HG03354 (cell line): Measurements from ENCODE around the gene LZTR1.

Experiments
- ATAC-seq: cut with Tn5 transposase; IDR thresholded peaks from one replicate; pipeline ENCODE4 v1.9.1; 2021; ENCODE audit warnings: mild to moderate bottlenecking; ENCODE audit not compliant: unreplicated experiment, poor library complexity, severe bottlenecking

LZTR1 gene

DNA sequence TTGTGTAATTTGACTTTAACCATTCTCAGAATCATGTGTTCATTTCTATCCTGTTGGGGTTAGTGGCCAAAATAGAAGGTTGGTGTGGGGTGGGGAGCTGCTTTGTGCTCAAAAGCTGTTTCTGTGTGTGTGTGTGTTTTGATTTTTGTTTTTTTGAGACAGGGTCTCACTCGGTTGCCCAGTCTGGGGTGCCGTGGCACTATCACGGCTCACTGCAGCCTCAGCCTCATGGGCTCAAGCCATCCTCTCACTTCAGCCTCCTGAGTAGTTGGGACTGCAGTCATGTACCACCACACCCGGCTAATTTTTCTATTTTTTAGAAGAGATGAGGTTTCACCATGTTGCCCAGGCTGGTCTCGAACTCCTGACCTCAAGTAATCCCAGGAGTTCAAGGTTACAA is 33.1 kb upstream of the LZTR1 start:
- no peak for ATAC-seq

DNA sequence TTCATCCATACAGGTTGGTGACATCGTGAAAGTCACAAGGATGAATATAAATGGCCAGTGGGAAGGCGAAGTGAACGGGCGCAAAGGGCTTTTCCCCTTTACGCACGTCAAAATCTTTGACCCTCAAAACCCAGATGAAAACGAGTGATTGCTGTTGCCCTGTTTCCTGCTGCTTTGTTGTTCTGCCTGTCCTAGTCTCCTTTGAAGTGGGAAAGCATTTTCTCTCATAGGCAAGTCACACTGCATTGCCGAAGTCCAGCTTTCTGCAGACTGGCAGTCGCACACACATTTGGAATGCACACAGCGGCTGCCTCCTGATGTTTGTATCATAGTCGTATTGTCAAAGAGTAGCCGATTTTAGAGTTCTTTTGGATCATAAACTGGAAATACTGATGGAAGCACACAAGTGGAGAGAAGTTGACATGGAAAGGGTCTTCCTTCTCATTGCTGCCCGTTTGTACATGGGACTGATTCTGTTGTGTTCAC is 32.4 kb upstream of the LZTR1 start:
- ATAC-seq: no peak

DNA sequence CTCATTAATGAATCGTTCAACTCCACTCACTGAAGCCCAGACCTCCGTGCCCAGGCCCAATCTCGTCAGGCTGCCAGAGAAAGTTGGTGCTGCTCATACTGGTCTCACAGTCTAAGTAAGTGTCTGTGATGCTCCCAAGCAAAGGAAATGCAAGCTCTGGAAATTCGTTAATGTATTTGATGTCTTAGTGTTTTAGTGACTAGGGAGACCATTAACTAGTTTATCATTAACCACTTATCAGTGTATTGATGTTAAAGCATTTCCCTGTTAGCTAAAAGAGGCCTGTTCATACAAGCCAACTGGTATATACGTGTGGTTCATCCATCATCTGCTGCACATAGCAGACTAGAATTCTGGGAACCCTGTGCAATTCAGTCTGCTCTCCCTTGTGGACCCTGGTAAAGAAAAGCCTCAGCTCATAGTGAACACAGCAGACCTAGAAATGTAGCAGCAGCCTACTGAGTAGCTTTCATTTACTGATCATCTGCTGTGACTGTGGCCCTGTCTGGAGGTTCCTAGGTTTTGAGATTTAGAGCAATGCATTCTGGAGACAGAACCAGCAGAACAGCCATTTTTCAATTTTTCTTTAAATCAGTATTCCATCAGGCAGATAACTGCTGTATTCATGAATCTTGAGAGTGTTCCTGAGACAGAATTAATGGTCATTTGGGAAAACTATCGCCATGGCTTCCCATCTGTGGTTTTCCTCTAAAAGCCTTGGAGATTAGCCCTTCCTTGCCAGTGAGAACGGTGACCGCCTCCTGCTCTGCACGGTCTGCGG is 30.8 kb upstream of the LZTR1 start:
- no peak for ATAC-seq

DNA sequence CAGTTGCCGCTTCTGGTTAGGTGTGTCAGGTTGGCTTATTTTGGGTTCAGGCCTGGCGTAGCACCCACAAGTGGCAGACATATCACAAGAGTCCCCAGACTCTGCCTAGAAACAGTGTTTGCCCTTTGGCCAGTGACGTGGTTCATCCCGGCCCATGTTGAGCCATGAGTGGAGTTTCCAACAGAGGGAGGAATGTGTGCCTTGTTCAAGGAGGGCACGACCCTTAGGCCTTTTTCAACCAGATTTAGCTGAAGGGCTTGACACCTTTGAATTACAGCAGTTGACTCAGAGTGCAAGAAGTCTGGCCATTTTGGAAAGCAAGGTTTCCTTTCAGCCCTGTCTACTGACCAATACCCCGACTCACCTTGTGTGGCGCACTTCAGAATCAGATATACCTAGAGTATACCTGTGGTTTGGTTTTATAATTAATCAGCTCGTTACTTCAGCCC is 30.1 kb upstream of the LZTR1 start:
- no peak for ATAC-seq

DNA sequence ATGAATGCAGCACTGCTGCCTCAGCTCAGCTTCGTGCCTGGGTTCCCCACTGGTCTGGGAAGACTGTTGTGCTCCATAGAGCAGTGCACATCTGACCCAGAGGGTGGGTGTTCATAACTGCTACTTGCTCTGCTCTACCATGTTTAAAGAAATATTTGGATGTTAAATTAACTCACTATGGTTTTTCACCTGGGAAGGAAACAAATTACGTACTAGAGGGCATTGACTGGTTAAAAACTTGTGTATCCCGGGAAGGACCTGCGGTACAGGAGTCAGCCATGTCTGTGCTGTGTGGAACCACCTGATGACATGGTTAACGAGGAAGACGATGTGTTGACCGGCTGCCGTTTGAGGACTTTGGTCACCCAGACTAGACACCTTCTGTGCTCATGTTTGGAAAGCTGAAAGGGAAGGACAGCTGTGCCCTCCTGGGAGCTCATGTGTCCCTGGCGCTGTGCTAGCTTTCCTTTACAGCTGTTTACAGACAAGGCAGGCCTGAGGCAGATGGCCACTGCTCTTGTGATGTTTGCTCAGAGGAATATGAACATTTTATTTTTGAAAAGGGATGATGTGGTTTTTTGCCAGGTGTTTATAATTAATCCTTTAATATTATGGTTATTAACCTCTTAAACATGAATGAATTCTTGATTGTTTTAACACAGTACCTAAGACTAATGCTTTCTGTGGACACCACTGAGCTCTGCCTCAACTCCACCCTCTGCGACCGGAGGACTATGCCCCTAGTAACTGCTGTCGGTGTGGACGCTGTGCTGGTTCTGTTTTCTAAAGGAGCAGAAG is 29.4 kb upstream of the LZTR1 start:
- no peak for ATAC-seq

DNA sequence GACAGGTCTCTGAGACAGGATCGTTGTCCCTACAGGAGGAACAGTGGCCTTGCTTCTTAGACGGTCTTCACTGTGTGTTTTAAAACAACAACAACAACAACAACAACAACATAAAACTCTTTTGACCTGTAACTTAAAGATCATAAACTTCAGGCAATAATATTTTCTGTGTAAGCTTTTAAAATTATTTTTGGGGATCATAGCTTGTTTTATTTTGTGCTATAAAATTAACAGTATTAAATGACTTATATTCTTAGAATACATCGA is 28.8 kb upstream of the LZTR1 start:
- no peak for ATAC-seq

DNA sequence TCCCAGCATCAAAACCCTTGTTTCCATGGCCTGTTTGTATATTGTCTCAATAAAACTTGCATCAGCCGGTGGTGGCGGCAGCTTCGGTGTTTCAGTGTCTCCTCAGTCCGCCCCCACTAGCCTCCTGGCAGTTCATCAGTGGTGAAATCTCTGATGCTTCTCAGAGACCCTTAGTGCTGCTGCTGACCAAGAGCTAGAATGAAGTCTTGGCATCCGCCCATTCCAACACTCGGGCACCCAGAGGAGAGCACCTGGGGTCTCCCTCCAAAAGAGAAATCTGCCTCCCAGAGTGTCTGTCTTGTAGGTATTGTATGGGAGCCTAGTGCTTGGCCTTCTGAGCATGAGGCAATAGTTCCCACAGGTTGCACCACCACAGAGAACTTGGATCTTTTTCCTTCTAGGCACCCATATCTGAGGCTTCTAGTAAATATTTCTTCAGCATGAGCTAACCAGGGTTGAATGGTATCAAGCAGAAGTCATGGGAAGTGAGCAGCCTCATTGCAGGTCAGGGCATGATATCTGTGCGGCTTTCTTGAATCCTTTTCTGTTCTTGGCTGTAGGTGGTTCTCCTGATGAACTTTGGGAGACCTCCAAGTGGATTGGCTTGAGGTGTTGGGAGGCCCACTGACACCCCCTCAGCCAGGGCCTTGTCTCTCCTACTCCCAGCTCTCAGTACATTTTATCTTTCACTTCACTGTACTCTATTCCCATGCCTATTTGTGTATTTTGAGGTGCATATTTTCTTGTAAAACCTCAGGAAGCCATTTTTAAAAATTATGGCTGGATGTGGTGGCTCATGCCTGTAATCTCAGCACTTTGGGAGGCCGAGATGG is 28.2 kb upstream of the LZTR1 start:
- no peak for ATAC-seq

DNA sequence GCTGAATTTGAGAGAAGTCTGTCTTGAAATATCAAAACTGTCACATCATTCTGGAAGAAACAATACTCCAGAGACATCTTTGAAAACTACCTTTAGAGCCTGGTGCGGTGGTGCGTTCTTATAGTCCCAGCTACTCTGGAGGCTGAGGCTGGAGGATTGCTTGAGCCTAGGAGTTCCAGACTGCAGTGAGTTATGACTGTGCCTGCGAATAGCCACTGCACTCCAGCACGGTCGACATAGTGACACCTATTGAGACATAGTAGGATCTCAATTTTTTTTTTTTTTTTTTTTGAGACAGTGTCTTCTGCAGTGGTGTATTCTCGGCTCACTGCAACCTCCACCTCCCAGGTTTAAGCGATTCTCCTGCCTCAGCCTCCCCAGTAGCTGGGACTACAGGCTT is 26.5 kb upstream of the LZTR1 start:
- ATAC-seq: no peak

DNA sequence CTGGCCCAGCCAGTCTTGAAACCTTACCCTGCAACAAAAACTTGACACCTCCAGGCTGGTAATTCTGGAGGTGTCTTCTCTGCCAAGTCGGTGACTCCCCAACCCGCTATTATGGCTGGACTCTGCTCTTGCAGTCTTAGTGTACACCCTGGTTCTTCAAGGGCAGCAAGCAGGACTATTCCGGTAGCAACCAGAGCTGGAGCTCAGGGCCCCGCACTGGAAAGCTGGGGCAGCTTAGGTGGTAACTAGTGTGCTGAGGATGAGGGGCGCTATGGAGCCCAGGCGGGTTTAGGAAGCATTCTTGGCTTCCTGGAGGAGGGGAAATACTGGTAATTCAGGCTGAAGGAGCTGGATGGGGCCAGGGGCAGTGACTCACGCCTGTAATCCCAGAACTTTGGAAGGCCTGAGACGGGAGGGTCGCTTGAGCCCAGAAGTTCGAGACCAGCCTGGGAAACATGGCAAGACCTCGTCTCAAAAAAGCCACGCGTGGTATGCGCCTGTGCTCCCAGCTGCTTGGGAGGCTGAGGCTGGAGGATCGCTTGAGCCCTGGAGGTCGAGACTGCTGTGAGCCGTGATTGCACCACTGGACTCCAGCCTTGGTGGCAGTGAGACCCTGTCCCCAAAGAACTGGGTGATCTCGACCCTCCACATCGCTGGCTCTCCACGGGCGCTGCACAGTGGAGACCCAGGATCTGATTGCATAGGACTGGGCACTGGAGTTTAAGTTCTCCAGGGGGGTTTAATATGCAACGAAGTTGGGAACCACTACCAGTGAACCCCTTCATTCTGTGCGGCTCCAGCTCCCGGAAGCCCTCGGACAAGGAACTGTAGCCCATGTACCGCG is 25.6 kb upstream of the LZTR1 start:
- no peak for ATAC-seq

- no peak for ATAC-seq
Measured at GRCh38 chr22:20957102-20957682, 24.9 kb upstream of the LZTR1 start.

DNA sequence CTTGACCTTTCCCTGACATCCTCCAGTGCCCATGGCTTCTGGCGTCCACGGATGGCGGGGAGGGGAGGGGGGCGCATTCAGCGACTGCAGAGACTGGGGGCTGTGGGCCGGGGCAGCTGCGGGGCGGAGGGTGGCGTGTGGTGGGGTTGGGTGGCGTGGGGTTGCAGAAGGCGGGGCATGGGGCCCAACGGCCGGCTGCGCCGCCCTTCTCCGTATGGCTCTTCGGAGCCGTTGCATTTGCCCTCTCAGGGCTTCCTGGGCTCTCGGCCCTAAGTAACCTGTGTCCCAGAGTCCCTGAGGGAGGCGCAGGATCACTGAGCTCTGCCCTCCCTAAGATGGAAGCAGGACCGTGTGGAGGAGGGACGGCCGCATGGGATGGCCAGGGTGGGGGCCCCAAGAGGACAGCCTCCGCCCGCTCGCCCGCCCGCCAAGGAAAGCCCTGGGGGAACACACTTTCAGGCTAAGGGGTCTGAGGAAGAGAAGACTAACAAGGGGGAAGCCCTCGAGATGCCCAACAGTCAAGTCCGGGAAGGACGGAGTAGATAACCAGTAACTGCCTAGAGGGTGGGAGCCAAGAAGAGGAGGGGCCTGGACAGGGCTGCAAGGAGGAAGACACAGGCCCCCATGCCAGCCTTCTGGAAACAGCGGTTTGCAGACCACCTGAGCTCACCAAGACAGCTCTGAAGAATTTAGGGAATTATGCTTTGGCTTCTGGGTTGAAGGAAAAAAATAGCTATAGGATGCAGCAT is 24.2 kb upstream of the LZTR1 start:
- ATAC-seq: no peak

DNA sequence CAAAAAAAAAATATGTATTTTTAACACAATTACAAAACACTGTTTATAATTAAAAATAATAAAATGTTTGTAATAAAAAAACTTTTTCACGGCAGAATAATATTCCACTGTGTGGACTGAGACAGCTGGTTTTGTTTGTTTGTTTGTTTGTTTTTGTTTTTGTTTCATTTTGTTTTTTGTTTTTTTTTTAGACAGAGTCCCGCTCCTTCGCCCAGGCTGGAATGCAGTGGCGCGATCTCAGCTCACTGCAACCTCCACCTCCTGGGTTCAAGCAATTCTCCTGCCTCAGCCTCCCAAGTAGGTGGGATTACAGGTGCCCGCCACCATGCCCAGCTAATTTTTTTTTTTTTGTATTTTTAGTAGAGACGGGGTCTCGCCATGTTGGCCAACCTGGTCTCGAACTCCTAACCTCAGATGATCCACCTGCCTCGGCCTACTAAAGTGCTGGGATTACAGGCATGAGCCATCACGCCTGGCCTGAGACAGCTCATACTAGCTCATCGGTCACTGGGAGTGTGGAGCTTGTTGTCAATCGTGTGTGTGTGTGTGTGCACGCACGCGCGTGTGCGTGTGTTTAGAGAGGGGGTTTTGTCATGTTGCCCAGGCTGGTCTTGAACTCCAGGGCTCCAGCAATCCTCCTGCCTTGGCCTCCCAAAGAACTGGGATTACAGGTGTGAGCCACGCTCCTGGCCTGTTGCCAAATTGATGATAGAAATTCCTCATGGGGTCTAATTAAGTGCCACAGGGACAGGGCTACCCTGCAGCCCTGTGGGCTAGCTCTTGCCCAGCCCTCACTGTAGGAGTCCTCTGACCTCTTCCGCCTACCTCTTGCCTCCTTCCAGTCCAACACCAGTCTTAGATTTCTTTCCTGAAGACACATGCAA is 22.3 kb upstream of the LZTR1 start:
- ATAC-seq: no peak

DNA sequence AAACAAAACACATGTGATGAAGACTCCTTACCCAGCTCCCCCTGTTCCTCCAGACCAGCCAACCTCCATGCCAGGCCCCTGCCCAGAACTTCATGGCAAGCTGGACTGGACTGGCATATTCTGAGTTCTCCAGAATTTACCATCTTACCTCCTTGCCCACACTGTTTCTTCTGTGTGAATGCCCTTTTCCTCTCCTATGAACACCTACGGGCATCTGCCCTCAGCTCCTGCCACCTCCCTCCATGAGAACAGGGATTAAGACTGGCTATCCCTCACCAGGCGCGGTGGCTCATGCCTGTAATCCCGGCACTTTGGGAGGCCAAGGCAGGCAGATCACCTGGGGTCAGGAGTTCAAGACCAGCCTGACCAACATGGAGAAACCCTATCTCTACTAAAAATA is 21.5 kb upstream of the LZTR1 start:
- no peak for ATAC-seq

- no peak for ATAC-seq
Measured at GRCh38 chr22:20962491-20962945, 19.6 kb upstream of the LZTR1 start.

- ATAC-seq: no peak
Measured at GRCh38 chr22:20963201-20964052, 18.7 kb upstream of the LZTR1 start.

DNA sequence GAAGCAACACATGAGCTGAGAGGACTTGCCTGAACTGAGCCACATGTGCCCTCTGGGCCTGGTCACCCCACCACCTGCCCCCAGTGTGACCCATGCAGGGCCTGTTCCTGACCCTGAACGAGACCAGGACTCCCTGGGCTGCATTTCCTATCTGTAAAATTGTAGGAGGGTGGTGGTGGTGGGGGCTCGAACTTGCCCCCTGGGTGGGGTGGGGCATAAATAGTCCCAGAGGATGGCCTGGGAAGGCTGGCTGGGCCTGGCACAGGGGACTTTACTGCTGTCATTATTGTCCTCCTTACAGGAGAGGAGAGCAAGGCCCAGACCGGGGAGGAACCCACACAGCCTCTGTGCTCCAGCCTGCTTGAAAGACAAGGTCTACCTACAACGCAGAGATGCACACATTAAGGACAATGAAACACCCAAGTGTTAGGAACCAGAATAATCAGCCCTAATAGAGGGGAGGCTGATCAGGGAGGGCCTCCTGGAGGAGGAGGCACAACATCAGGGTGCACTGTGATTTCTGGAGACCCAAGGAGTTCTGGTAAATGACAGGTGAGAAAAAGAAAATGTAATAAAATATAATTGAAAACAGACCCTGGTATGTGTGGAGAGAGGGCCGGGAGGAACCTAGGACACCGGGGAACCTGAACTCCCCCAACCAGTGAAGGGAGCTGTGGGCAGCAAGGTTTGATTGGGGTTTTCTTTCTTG is 17.9 kb upstream of the LZTR1 start:
- no peak for ATAC-seq
